SU-DHL-6 (cell line): Measurements from ENCODE around the gene ACER3.

Source experiments
- EZH2phosphoT487 ChIP-seq: fragments of 200-600 bp; sonication (generic), shearing (Covaris generic); conservative IDR thresholded peaks from 2 replicates; pipeline ENCODE4 v1.6.1; 2018; ENCODE audit warnings: mild to moderate bottlenecking, antibody characterized with exemption, low read length, moderate library complexity, mixed read lengths
- TF ChIP-seq, protein P1 (sequence below): fragments of 200-600 bp; sonication (generic); IDR thresholded peaks from one replicate; pipeline ENCODE4 v1.5.1; 2017; ENCODE audit warnings: antibody characterized with exemption, mild to moderate bottlenecking, low read length, moderate library complexity; ENCODE audit not compliant: insufficient read depth, poor library complexity, severe bottlenecking

DNA sequence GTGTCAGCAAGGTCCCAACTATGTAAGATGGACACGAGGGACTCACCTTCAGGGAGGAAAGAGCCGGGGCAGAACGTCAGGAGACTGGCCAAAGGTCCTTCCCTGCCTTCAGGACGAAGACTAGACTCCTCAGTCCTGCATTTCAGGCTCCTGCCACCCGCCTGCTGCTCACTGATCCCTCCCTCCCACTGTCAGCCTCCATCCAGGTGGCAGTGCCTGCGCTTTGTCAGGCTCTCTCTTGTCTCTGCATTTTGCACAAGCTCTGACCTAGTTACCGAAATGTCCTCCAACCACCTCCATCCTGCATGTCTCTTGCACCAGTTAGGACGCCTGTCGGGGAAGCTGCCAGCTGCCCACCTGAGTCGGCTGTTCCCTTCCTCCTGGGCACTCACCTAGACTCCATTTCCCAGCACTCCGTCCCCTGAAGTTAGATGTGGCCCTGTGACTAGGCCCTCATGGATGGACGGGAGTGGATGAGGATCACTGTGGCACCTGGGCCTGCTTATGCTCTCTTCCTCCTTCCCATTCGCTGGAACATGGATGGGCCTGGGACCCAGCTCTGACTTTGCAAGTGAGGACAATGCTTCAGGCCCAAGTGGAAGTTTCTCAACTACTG is 181.5 kb downstream of the ACER3 start:
- TF ChIP-seq, protein P1, sequence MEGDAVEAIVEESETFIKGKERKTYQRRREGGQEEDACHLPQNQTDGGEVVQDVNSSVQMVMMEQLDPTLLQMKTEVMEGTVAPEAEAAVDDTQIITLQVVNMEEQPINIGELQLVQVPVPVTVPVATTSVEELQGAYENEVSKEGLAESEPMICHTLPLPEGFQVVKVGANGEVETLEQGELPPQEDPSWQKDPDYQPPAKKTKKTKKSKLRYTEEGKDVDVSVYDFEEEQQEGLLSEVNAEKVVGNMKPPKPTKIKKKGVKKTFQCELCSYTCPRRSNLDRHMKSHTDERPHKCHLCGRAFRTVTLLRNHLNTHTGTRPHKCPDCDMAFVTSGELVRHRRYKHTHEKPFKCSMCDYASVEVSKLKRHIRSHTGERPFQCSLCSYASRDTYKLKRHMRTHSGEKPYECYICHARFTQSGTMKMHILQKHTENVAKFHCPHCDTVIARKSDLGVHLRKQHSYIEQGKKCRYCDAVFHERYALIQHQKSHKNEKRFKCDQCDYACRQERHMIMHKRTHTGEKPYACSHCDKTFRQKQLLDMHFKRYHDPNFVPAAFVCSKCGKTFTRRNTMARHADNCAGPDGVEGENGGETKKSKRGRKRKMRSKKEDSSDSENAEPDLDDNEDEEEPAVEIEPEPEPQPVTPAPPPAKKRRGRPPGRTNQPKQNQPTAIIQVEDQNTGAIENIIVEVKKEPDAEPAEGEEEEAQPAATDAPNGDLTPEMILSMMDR, result no peak
- TF ChIP-seq EZH2phosphoT487, result no peak
